GM19240 (cell line): Measurements from ENCODE around the gene AGRN.
"Not testable (repeated sequence)": the region's sequence is repeated elsewhere in the genome, so short reads cannot be mapped to it uniquely, and the experiment has no call there.

ENCODE experiments used
- DNase-seq: peaks from one replicate; pipeline ENCODE4 v3.0.0; 2011; ENCODE audit warnings: low spot score; ENCODE audit not compliant: insufficient read length

Gene AGRN

DNA sequence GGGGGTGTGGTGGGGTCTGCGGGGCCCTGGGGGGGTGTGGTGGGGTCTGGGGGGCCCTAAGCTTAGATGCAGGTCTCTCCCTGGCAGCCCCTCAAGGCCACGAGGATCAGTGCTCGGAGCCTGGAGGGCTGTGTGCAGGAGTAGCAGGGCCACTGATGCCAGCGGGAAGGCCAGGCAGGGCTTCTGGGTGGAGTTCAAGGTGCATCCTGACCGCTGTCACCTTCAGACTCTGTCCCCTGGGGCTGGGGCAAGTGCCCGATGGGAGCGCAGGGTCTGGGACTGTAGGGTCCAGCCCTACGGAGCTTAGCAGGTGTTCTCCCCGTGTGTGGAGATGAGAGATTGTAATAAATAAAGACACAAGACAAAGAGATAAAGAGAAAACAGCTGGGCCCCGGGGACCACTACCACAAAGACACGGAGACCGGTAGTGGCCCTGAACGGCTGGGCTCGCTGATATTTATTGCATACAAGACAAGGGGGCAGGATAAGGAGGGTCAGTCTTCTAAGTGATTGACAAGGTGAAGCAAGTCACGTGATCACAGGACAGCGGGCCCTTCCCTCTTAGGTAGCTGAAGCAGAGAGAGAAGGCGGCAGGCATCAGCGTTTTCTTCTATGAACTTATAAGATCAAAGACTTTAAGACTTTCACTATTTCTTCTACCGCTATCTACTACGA lies 45.5 kb downstream of the AGRN start:
- no peak for DNase-seq

DNA sequence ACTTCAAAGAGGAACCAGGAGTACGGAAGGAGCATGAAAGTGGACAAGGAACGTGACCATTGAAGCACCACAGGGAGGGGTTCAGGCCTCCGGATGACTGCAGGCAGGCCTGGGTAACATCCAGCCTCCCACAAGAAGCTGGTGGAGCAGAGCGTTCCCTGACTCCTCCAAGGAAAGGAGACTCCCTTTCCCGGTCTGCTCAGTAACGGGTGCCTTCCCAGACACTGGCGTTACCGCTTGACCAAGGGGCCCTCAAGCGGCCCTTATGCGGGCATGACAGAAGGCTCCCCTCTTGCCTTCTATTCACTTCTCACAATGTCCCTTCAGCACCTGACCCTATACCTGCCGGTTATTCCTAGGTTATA lies 46.0 kb downstream of the AGRN start:
- DNase-seq = not testable (repeated sequence)

GRCh38 chr1:1066403-1067283 lies 46.7 kb downstream of the AGRN start:
- no peak for DNase-seq

- no peak for DNase-seq
These were observed 47.5 kb downstream of the AGRN start for GRCh38 chr1:1067284-1067859.

DNA sequence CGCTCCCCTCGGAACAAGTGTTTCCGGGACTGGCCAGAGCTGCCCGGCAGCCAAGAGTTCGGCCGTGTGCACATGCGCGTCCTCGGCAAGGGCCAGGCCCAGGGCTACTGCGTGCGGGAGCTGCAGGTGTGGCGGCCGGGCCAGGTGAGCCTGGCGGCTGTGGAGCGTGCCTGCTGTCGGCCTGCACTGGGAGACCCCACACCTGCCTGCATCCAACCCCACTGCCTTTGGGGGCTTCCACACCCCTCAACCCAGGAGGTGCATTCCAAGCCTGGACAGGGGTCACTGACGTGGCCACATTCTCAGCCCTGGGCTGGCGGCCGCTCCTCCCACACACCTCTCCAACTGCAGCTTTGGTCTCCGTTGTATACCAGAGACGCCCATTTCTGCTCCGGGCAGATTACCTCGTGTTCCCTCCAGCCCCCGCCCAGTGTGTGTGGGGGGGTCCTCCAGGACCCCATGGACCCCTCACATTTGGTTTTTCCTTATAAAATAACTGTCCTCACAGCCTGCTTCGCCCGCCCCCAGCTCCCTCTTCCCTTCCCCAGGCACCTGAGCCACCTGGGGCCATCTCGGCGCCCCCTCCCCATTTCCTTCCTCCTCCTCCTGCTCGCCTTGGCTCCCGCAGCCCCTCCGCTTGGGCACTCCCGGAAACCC lies 48.1 kb downstream of the AGRN start:
- DNase-seq = no peak

DNA sequence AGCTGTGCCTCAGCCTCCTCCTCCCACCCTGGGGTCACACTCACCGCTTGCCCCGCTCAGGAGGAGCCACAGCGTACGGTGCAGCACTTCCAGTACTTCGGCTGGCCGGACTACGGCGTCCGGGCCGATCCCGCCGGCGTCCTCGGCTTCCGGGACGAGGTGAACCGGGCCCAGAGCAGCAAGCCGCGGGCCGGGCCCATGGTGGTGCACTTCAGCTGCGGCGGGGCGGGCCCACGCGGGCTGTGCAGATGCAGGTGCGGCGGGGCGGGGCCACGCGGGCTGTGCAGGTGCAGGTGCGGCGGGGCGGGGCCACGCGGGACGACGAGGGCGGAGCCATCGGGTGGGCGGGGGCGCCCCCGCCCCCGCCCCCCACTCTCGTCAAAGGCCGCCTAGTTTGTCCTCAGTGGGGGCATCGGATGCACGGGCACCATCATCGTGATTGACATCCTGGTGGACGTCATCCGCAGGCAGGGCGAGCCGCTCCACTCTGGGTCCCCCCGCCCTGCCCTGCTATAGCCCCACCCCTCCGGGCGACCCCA lies 48.7 kb downstream of the AGRN start:
- peak; percentile 70 for DNase-seq

GRCh38 chr1:1069056-1069710 lies 49.3 kb downstream of the AGRN start:
- peak; percentile 97 for DNase-seq

DNA sequence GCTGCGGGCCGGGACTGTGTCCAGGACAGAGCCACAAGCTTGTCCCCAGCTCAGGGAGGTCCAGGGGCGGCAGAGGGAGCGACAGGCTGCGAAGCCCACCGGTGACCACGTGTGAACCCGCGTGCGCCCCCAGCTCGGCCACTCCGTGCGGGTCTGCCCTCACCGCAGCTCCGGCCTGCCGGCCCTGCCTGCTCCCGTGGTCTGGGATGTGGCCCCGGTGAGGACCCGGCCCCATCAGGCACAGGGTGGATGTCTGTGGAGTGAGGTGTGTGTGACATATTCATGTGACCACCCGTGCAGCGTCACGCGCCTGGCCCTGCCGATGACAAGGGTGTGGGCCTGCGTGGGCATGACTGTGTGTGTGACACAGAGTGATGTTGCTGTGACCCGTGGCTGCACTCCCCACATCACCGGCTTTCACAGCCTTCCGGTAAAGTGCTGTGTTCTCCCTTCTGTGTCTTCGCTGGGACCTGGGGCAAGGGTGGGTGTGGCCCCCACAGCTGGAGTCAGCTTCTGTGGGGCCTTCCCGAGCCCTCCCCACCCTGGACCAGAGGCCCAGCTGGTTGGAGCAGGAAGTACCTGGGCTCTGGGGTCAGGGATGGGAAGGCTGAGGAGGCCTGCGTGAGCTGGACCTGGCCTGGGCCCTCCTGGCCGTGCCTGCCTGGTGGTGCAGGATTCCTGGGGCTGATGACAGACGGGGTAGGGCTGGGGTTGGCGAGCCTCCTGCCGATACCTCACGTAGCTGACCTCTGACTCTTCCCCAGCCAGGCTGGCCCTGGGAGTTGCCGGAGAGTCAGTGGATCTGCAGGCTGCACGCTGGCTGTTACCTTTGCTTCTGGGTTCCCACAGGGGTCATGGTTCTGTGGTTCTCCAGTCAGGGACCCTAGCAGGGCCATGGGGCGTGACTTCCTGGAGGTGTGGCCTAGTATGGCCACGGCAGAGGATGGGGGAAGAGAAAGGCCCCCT lies 50.1 kb downstream of the AGRN start:
- no peak for DNase-seq

- DNase-seq = no peak
These were observed 51.8 kb downstream of the AGRN start for GRCh38 chr1:1071486-1072298.

DNA sequence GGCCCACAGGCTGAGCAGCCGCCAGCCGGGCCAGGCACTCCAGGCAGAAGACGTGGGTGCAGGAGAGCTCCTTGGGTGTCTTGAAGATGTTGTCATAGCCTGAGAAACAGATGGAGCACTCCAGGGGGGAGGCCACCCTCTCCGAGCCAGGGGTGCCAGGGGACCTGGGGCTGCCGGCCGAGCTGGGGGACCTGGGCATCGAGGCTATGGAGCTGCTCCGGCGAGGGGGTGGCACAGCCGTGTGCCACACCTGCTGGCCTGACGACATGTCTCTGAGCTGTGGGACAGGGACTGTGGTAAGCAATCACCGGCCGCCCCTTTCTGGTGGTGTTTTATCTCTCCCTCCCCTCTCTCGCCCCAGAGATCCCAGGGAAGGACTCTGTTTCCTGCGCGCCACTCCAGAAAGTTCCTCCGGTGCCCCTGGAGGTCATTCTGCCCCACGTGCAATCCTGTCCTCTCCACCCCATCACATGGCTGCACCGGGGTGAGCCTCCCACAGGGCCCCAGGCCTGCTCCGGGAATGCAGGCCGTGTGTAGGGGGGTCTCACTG lies 52.5 kb downstream of the AGRN start:
- DNase-seq = no peak

- no peak for DNase-seq
These were observed 53.2 kb downstream of the AGRN start for GRCh38 chr1:1072849-1073742.

- DNase-seq = no peak
These were observed 54.0 kb downstream of the AGRN start, which contains the start of gene RNF223 for GRCh38 chr1:1073743-1074587. Gene RNF223 (minus strand): TSS chr1:1074306. CDS start chr1:1072566, 1,740 bp downstream.

GRCh38 chr1:1074631-1075147 lies 54.8 kb downstream of the AGRN start:
- no peak for DNase-seq

DNA sequence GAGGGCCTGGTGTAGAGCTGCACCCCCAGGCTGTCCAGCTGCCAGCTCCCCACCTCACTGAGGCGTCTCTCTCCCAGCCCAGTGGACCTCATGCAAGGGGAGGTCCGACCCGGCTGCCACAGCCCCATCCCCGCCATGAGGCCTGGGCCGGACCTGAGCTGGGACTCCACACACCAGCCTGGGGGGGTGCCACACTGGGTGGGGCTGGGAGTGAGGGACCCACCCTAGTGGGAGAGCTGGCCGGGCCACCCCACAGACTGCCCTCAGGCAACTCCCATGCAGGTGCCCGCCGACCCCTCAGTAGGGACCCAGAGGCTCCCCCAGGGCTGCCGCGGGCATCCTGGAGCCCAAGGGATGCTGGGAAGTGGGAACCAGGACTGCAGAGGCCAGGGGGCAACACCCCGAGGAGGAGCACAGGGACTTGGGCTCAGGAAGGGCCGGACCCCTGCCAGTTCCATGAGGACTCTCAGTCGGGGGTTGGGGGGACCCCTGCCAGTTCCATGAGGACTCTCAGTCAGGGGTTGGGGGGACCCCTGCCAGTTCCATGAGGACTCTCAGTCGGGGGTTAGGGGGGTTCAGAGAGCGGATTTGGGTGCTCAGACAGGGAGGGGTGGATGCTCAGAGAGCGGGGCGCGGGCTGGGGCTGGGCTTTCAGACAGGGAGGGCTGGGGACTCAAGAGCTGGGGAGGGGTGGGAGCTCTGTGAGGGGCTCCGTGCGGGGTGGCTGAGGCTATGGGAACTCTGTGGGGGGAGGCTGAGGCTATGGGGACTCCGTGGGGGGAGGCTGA lies 55.4 kb downstream of the AGRN start:
- no peak for DNase-seq

DNA sequence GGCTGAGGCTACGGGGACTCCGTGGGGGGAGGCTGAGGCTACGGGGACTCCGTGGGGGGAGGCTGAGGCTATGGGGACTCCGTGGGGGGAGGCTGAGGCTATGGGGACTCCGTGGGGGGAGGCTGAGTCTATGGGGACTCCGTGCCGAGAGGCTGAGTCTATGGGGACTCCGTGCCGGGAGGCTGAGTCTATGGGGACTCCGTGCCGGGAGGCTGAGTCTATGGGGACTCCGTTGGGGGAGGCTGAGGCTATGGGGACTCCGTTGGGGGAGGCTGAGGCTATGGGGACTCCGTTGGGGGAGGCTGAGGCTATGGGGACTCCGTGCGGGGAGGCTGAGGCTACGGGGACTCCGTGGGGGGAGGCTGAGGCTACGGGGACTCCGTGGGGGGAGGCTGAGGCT lies 57.5 kb downstream of the AGRN start:
- DNase-seq = not testable (repeated sequence)
